ENCODE measurements around the gene NHERF1.
A peak's percentile ranks its signal among the peaks of the same experiment; 100 is the strongest.

- TF ChIP-seq POLR2A (IDR thresholded peaks at IDR 0.05; ENCODE audit: low read length) (peak; percentile 52), GATA1 (IDR thresholded peaks at IDR 0.05; ENCODE audit: low read depth, low read length) (no peak)
Observed at GRCh38 chr17:74738051-74738996, 10.1 kb upstream of the NHERF1 start.
